ENCODE measurements around the gene QSOX1. TPM values are rescaled to one million over a fixed set of nuclear protein-coding genes. Genes with fewer than 3 reads are reported as not detected.

QSOX1 gene
- total RNA-seq, 1 donor from 2014 or later, result 156 TPM

- no peaks in the 10 kb centered on the region for H3K9me3 Mint-ChIP-seq (ENCODE audit: unreplicated experiment)
- H3K4me2 ChIP-seq (ENCODE audit: low read length), result no peak overlapping the region
- H4K20me1 ChIP-seq (ENCODE audit: insufficient read depth, low read length), result no peaks in the 10 kb centered on the region
- H3K27me3 Mint-ChIP-seq (ENCODE audit: low read depth, unreplicated experiment), result peaks cover 31% of the 10 kb centered on the region
- H3K36me3 Mint-ChIP-seq (ENCODE audit: low read depth, unreplicated experiment), result no peaks in the 10 kb centered on the region
- DNase-seq (ENCODE audit: low read depth) (no peak), FAIRE-seq (no peak)
- TF ChIP-seq EZH2 (IDR thresholded peaks at IDR 0.05; ENCODE audit: insufficient read depth, low read length) (no peak), CTCF (IDR thresholded peaks at IDR 0.05; ENCODE audit: insufficient read depth, low read depth, low read length) (no peak)
- H3K27me3 ChIP-seq (ENCODE audit: insufficient read depth, low read length), result no peaks in the 10 kb centered on the region
- H3K9me3 ChIP-seq (ENCODE audit: insufficient read depth, low read depth, low read length), result no peaks in the 10 kb centered on the region
- no peak overlapping the region for H2AFZ ChIP-seq (ENCODE audit: low read depth, low read length)
- H3K4me1 ChIP-seq (ENCODE audit: insufficient read depth, low read length), result no peaks in the 10 kb centered on the region
- H3K4me1 Mint-ChIP-seq (ENCODE audit: low read depth, unreplicated experiment), result no peaks in the 10 kb centered on the region
- no peaks in the 10 kb centered on the region for H3K36me3 ChIP-seq (ENCODE audit: insufficient read depth, low read length)
- no peak overlapping the region for H3K27ac ChIP-seq (ENCODE audit: low read depth, low read length)
- no peaks in the 10 kb centered on the region for H3K79me2 ChIP-seq (ENCODE audit: insufficient read depth, low read length)
- H3K4me3 ChIP-seq (ENCODE audit: insufficient read depth, low read depth, low read length), result no peak overlapping the region
- H3K27ac Mint-ChIP-seq (ENCODE audit: unreplicated experiment), result no peak overlapping the region
- H3K9ac ChIP-seq (ENCODE audit: low read length), result no peak overlapping the region
- H3K4me3 Mint-ChIP-seq (ENCODE audit: unreplicated experiment), result no peak overlapping the region
Measured at GRCh38 chr1:180210008-180210620, 55.4 kb downstream of the QSOX1 start.

GRCh38 chr1:180211156-180211859 is 56.6 kb downstream of the QSOX1 start:
- Mint-ChIP-seq H3K27ac (ENCODE audit: unreplicated experiment) (peak overlapping the region; percentile 55), H3K4me1 (ENCODE audit: low read depth, unreplicated experiment) (no peaks in the 10 kb centered on the region), H3K27me3 (ENCODE audit: low read depth, unreplicated experiment) (peaks cover 42% of the 10 kb centered on the region), H3K9me3 (ENCODE audit: unreplicated experiment) (no peaks in the 10 kb centered on the region), H3K4me3 (ENCODE audit: unreplicated experiment) (peak overlapping the region; percentile 23), H3K36me3 (ENCODE audit: low read depth, unreplicated experiment) (no peaks in the 10 kb centered on the region)
- Histone ChIP-seq H3K4me1 (ENCODE audit: insufficient read depth, low read length) (no peaks in the 10 kb centered on the region), H3K27me3 (ENCODE audit: insufficient read depth, low read length) (no peaks in the 10 kb centered on the region), H3K9ac (ENCODE audit: low read length) (no peak overlapping the region), H3K9me3 (ENCODE audit: insufficient read depth, low read depth, low read length) (no peaks in the 10 kb centered on the region), H3K27ac (ENCODE audit: low read depth, low read length) (no peak overlapping the region), H3K36me3 (ENCODE audit: insufficient read depth, low read length) (no peaks in the 10 kb centered on the region), H3K79me2 (ENCODE audit: insufficient read depth, low read length) (no peaks in the 10 kb centered on the region), H2AFZ (ENCODE audit: low read depth, low read length) (no peak overlapping the region), H4K20me1 (ENCODE audit: insufficient read depth, low read length) (no peaks in the 10 kb centered on the region), H3K4me2 (ENCODE audit: low read length) (no peak overlapping the region), H3K4me3 (ENCODE audit: insufficient read depth, low read depth, low read length) (no peak overlapping the region)
- no peak for FAIRE-seq
- TF ChIP-seq CTCF (IDR thresholded peaks at IDR 0.05; ENCODE audit: insufficient read depth, low read depth, low read length), result no peak
- TF ChIP-seq EZH2 (IDR thresholded peaks at IDR 0.05; ENCODE audit: insufficient read depth, low read length), result no peak
- DNase-seq (ENCODE audit: low read depth), result no peak

GRCh38 chr1:180211860-180212229 is 57.2 kb downstream of the QSOX1 start:
- Histone ChIP-seq H3K27ac (ENCODE audit: low read depth, low read length) (no peak overlapping the region), H3K4me2 (ENCODE audit: low read length) (no peak overlapping the region), H3K9ac (ENCODE audit: low read length) (no peak overlapping the region), H3K4me3 (ENCODE audit: insufficient read depth, low read depth, low read length) (no peak overlapping the region), H3K9me3 (ENCODE audit: insufficient read depth, low read depth, low read length) (no peaks in the 10 kb centered on the region), H4K20me1 (ENCODE audit: insufficient read depth, low read length) (no peaks in the 10 kb centered on the region), H3K79me2 (ENCODE audit: insufficient read depth, low read length) (no peaks in the 10 kb centered on the region), H3K27me3 (ENCODE audit: insufficient read depth, low read length) (no peaks in the 10 kb centered on the region), H3K36me3 (ENCODE audit: insufficient read depth, low read length) (no peaks in the 10 kb centered on the region), H3K4me1 (ENCODE audit: insufficient read depth, low read length) (no peaks in the 10 kb centered on the region), H2AFZ (ENCODE audit: low read depth, low read length) (no peak overlapping the region)
- DNase-seq (ENCODE audit: low read depth), result no peak
- H3K27me3 Mint-ChIP-seq (ENCODE audit: low read depth, unreplicated experiment), result peaks cover 42% of the 10 kb centered on the region
- no peaks in the 10 kb centered on the region for H3K36me3 Mint-ChIP-seq (ENCODE audit: low read depth, unreplicated experiment)
- H3K4me3 Mint-ChIP-seq (ENCODE audit: unreplicated experiment), result peak overlapping the region; percentile 23
- FAIRE-seq, result no peak
- H3K4me1 Mint-ChIP-seq (ENCODE audit: low read depth, unreplicated experiment), result no peaks in the 10 kb centered on the region
- no peaks in the 10 kb centered on the region for H3K9me3 Mint-ChIP-seq (ENCODE audit: unreplicated experiment)
- TF ChIP-seq EZH2 (IDR thresholded peaks at IDR 0.05; ENCODE audit: insufficient read depth, low read length) (no peak), CTCF (IDR thresholded peaks at IDR 0.05; ENCODE audit: insufficient read depth, low read depth, low read length) (no peak)
- H3K27ac Mint-ChIP-seq (ENCODE audit: unreplicated experiment), result peak overlapping the region; percentile 55

Data from astrocyte (in vitro differentiated cells and primary cell).